HG03342 (cell line): Measurements from ENCODE around the gene LAG3.

Experiments used
- ATAC-seq: cut with Tn5 transposase; IDR thresholded peaks from one replicate; pipeline ENCODE4 v1.9.1; 2021; ENCODE audit warnings: mild to moderate bottlenecking, moderate library complexity; ENCODE audit not compliant: unreplicated experiment

Gene LAG3

DNA sequence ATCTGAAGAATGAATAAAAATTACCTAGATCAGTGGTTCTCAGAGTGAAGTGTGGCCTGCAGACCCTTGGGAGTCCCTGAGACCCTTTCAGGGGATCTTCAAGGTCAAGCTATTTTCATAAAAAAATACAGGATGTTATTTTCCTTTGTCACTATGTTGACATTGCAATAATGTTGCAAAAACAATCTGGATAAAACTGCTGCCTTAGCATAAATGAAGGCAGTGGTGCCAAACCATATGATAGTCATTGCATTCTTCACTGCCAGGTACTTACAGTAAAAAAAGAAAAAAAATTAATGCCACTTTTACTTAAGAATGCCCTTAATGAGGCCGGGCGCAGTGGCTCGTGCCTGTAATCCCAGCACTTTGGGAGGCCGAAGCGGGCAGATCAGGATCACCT, 15.0 kb downstream of the LAG3 start:
- no peak for ATAC-seq

DNA sequence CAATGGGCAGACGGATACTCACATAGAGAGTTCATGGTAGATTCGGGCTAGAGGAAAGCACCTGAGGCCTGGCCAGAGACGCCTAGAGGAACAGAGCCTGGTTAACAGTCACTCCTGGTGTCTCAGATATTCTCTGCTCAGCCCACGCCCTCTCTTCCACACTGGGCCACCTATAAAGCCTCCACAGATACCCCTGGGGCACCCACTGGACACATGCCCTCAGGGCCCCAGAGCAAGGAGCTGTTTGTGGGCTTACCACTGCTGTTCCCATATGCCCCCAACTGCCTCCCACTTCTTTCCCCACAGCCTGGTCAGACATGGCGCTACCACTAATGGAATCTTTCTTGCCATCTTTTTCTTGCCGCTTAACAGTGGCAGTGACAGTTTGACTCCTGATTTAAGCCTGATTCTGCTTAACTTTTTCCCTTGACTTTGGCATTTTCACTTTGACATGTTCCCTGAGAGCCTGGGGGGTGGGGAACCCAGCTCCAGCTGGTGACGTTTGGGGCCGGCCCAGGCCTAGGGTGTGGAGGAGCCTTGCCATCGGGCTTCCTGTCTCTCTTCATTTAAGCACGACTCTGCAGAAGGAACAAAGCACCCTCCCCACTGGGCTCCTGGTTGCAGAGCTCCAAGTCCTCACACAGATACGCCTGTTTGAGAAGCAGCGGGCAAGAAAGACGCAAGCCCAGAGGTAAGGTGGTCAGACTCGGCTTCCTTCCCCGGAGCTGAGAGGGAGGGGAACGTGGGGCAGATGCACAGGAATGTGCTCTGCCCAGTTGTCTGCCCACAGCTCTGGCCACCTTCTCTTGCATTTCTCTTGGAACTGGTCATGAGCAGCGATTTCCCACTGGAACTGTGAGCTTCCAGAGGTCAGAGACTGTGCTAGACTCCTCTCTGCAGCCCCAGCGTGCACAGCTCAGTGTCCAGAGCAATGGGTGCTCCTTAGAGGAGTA, 16.9 kb downstream of the LAG3 start, which contains the start of gene CD4:
CD4 (plus strand) TSS at position 557 of the 953 bp plus-strand sequence. CDS start 10,611 bp downstream, outside the sequence.
- no peak for ATAC-seq

DNA sequence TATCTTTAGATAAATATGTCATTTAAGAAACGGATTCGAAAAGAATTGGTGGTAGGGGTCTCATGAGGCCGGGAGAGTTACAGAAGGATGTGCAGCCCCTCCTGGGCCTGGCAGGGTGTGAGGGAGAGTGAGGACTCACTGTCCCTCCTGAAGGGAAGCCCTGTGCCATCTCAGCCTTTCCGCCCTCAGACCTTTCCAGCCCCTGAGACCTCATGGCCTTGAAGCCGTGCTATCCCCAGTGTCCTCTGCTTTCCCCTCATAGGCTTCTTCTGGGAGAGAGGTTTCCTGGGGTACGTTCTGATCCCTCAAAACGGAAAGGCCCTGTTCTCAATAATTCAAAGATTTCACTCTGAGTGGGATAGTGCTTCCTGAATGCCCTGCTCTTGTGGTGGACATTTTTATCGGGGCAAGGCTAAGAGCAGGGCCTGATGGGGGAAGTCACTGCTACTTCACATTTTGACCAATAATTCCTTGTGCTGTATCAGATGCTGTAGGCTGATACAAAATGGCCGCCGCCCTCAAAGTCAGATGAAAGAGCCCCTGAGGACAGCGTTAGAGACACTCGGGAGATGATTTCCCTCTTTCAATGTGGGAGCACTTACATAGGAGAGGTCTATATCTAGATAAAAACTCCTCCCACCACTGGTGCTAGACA, 18.3 kb downstream of the LAG3 start:
- ATAC-seq, result no peak

DNA sequence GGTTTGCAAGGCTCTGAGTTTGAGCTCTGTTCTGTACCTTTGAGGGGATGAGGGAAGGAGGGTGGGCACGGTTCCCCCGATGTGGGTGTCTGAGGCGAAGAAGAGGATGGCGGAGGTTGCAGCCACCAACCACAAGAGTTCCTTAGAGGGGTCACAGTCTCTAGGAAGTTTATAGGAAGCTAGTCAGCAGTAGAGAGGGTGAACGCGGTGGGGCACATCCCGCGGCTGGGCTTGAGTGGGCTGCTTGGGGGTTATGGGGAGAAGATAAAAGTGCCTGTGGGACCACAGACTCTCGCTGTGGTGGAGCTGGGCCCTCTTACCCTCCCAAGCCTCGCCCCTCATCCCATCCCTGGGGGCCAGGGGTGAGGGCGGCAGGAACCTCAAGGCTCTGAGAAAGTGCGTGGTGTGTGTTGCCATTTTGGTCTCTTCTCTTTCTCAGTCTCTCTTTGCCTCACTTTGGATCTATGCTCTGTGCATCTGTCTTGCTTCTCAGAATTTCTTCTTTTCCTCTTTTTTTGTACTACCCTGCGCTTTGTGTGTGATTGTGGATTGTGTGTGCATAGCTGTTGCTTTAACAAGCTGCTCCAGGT, 19.7 kb downstream of the LAG3 start:
- ATAC-seq, result no peak

DNA sequence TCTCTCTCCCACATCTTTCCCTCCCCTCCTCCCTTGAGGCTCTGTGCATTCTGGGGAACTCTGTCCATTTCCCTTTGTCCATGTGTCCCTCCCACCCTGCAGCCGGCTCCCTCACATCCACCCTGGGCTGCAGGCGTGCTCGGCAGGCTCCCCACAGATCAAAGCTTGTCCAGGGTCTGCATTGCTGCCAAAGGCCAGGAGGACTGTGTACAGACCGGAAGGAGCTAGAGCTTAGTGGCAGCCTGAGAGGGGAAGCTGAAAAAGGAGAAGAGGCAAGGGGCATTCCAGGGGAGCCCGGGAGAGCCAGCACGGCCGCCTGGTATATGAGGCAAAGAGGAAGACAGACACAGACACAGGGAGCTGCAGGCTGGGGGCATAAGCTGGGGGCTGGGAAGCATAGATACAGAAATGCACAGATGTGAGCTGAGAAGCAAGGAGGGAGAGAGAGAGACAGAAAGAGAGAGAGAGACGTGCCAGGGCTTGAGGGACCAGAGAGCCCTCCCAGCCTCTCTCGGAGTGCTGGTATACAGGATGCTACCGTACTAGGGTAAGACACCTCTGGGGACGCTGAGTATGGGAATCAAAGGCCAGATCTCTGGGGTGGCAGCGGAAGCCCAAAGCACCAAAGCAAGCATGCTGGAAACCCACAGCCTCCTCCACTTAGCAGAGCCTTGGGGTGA, 20.3 kb downstream of the LAG3 start:
- ATAC-seq, result no peak

DNA sequence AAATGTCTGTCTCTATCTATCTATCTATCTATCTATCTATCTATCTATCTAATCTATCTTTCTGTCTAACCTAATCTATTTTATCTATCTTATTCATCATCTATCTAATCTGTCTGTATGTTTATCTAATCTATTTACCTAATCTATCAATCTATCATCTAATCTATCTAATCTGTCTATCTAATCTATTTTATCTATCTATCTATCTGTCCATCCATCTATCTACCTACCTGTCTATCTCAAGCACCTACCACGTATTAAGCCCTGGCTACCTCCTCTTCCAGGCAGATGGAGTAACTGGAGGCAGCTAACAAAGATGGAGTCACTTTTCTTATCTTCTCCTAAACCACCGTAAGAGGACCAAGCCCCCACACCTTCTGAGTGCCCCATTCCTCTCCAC, 22.8 kb downstream of the LAG3 start:
- no peak for ATAC-seq

DNA sequence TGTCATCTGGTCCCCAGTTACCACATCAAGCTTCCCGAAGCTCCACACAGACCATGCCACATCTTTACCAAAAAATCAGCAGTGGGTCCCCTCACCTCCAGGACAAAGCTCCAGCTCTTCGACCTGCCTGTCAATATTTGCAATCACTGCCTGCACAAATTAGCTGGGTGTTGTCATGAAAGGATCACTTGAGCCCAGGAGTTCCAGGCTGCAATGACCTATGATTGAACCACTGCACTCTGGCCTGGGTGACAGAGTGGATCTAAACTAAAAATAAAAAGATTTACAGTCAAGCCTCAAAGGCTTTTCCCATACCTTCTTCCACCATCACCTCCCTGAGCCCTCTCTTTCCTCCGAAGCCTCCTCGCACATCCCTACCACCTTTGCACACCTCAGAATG, 24.3 kb downstream of the LAG3 start:
- ATAC-seq, result no peak

DNA sequence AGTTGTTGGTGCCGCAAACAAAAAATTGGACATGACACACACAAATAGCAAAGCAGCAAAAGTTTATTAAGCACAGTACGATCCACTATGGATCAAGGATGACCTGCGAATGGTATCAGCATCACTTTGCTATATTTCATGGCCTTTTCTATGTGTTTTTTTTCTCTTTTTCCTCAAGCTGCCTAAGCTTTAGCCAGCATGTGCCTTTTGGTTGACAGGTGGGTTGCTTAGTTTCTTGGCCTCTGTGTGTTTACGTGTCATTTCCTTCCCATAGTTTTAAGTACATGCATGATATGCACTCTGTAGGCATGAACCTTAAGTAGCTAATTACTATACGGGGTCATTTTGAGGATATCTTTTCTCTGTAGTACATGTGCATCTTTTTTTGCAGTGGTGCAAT, 26.8 kb downstream of the LAG3 start:
- ATAC-seq, result no peak

DNA sequence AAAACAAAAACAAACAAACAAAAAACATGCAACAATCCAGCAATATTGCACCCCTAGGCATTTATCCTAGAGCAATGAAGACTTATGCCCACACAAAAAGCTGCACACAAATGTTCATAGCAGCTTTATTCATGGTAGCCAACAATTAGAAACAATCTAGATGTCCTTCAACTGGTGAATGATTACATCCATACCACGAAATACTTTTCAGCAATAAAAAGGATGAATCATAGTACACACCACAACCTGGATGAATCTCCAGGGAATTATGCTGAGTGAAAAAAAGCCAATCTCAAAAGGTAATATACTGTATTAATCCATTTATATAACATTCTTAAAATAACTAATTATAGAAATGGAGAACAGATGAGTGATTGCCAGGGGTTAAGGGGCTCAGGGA, 34.9 kb downstream of the LAG3 start:
- no peak for ATAC-seq

DNA sequence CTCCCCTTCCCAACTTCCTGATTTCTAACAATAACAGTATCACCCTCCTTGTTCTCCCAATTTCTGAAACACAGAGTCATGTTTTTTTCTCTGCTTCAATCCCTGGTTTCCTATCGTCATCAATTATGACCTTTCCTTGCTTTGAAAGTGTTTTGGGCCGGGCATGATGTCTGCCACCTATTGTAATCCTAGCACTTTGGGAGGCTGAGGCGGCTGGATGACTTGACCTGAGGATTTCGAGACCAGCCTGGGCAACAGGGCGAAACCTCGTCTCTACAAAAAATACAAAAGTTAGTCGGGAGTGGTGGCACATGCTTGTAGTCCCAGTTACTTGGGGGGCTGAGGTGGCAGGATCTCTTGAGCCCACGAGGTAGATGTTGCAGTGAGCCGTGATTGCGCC, 36.7 kb downstream of the LAG3 start:
- ATAC-seq, result no peak

DNA sequence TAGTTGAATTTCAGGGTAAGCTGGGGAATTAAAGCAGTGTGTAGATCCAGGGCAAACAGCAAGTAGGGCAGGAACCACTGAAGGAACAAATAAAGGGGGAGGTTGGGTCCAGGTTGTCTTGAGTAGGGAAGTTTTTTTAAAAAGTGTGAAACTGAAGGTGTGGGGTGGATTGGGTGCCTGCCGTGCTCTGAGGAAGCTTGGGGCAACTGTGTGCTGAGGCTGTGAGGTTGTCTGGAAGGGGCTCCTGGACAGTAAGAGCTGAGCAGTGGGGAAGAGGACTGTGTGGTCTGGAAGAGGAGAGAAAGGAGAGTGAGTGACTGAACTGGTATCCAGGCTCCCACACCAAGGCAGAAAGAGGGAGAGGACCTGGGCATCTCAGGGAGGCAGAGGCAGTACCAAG, 38.4 kb downstream of the LAG3 start:
- no peak for ATAC-seq

DNA sequence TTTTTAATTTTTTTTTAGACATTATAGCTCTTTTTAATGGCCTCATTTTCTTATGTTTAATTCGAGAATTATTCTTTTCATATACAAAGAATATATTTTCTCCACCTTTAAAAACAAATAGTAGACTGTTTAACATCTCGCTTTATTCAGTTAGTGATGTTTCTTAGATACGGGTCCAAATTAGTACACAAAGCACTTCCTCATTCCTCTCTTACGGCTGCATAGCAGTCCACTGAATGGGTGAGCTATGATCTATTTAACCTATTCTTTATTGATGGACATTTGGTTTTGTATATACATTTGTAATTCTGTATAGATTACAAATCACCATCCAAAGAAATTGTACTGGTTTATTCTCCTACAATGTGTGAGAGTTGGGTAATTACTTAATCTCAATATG, 41.0 kb downstream of the LAG3 start:
- no peak for ATAC-seq

DNA sequence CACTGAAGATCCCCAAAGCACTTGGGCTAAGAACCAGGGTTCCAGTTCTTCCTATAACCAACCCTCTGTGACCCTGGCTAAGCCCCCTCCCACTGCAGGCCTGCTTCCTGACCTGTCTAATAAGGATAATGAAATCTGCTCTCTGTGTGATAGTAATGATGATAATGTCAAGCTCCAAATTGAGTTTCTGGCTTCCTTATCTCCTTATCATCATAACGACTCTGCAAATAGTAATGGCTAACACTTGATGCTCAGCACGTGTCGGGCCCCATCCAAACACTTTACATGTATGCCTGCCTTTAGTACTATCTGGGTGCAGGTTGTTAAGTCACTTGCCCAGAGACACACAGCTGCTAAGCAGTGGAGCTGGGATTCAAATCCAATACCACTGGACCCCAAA, 44.3 kb downstream of the LAG3 start:
- ATAC-seq, result no peak

DNA sequence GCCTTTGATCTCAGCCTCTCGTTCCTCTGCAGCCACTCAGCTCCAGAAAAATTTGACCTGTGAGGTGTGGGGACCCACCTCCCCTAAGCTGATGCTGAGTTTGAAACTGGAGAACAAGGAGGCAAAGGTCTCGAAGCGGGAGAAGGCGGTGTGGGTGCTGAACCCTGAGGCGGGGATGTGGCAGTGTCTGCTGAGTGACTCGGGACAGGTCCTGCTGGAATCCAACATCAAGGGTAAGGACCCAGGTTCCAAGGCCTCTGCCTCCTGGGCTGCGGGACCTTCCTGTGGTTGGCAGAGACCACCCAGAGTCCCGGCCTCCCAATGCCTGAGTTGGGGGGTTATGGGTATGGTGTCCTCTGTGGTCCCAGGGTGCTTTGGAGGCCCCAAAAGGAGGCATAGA, 44.8 kb downstream of the LAG3 start:
- ATAC-seq, result no peak

DNA sequence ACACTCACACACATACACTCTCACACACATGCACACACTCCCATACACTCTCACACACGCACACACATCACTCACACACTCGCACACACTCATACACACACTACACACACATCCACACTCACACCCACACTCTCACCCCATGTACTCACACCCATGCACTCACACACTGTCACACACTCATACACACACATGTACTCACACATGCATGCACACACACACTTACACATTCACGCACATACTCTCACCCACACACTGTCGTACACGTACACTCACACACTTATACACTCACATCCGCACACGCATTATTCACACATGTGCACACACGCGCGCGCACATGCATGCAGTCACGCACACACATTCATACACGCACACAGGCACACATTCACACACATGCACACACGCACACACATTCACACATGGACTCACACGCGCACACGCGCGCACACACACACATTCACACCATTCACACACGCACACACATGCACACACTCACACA, 45.4 kb downstream of the LAG3 start:
- ATAC-seq, result no peak

DNA sequence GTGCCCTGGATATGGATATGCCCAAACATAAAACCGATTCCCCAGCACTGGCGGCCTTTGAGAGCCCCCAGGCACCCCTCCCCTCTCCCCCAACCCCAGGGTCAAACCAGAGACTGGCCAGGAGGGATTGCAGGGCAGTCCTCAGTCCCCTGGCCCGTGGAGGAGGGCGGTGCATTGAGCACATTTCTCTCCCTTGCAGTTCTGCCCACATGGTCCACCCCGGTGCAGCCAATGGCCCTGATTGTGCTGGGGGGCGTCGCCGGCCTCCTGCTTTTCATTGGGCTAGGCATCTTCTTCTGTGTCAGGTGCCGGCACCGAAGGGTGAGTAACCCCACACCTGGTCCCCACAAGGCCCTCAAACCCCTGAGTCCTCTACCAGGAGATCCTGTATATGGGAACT, 45.9 kb downstream of the LAG3 start:
- ATAC-seq, result no peak

DNA sequence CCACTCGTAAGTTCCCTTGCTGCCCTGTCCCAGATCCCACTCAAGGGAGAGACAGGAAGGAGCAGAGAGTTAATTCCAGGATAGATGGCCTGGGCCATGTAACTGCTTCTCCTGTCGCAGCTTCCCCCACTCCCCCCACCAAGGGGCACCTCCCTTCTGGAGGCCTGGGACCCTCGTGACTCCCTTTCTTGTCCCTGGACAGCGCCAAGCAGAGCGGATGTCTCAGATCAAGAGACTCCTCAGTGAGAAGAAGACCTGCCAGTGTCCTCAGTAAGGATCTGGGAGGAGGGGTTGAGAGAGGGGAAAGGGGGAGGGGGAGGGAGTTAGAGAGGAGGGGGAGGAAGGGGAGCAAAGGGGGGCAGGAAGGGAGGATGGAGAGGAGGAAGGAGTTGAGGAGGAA, 46.3 kb downstream of the LAG3 start:
- no peak for ATAC-seq

DNA sequence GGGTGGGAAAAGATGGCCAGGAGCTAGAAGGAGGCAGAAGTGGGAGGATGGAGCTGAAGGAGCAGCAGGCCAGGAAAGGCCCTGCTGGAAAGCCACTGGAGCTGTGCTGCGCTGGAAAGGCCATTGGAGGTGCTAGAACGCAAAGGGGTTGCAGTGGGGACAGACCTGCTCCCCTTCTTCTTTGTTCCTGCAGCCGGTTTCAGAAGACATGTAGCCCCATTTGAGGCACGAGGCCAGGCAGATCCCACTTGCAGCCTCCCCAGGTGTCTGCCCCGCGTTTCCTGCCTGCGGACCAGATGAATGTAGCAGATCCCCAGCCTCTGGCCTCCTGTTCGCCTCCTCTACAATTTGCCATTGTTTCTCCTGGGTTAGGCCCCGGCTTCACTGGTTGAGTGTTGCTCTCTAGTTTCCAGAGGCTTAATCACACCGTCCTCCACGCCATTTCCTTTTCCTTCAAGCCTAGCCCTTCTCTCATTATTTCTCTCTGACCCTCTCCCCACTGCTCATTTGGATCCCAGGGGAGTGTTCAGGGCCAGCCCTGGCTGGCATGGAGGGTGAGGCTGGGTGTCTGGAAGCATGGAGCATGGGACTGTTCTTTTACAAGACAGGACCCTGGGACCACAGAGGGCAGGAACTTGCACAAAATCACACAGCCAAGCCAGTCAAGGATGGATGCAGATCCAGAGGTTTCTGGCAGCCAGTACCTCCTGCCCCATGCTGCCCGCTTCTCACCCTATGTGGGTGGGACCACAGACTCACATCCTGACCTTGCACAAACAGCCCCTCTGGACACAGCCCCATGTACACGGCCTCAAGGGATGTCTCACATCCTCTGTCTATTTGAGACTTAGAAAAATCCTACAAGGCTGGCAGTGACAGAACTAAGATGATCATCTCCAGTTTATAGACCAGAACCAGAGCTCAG, 47.0 kb downstream of the LAG3 start:
- no peak for ATAC-seq

DNA sequence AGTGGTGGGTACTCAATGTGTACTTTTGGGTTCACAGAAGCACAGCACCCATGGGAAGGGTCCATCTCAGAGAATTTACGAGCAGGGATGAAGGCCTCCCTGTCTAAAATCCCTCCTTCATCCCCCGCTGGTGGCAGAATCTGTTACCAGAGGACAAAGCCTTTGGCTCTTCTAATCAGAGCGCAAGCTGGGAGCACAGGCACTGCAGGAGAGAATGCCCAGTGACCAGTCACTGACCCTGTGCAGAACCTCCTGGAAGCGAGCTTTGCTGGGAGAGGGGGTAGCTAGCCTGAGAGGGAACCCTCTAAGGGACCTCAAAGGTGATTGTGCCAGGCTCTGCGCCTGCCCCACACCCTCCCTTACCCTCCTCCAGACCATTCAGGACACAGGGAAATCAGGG, 47.8 kb downstream of the LAG3 start:
- ATAC-seq, result no peak
